AG04450 (cell line): Measurements from ENCODE around the gene HEPHL1. TPM values are rescaled to one million over a fixed set of nuclear protein-coding genes. Genes with fewer than 3 reads are reported as not detected.
"Not testable (repeated sequence)": the region's sequence is repeated elsewhere in the genome, so short reads cannot be mapped to it uniquely, and the experiment has no call there.

Source experiments
- CTCF ChIA-PET: fragments of 300-600, 350-600 bp; formaldehyde crosslinking; extraction: SDS; loops from one replicate; lab custom pipeline; 2022; ENCODE audit warnings: antibody characterized with exemption, inconsistent platforms; lab: Charles Lee
- POLR2A ChIA-PET: fragments of 350-600 bp; formaldehyde crosslinking; extraction: SDS; loops from one replicate; lab custom pipeline; 2021; ENCODE audit warnings: antibody characterized with exemption, inconsistent platforms; lab: Yijun Ruan, JAX
- DNase-seq: peaks from one replicate; pipeline ENCODE4 v3.0.0-alpha.2; 2011; ENCODE audit warnings: low read depth, low spot score
- H3K27ac ChIP-seq: one replicate; pipeline ENCODE4 v1.5.1; 2012; ENCODE audit warnings: low read depth, low read length, control low read depth
- H3K27me3 ChIP-seq: one replicate; pipeline ENCODE4 v1.6.0; 2012; ENCODE audit warnings: low read length; ENCODE audit not compliant: control insufficient read depth, insufficient read depth
- H3K4me3 ChIP-seq: 2 replicates; pipeline ENCODE4 v1.5.1; 2011; ENCODE audit warnings: mild to moderate bottlenecking, low read depth, low read length, control low read depth
- H3K9me3 ChIP-seq: 2 replicates; pipeline ENCODE4 v1.5.1; 2012; ENCODE audit warnings: low read length; ENCODE audit not compliant: control insufficient read depth, insufficient read depth
- CTCF ChIP-seq: IDR thresholded peaks from 2 replicates; pipeline ENCODE4 v1.5.1; 2011; ENCODE audit warnings: low read depth, low read length, control low read depth, inconsistent platforms
- polyA plus RNA-seq: library from polyadenylated mRNA; depleted of rRNA; stranded (reverse); fragments of >200 nt; gene quantifications from 2 replicates; pipeline ENCODE4 v1.2.3, GENCODE V29; 2011; rRNA removed
- small RNA-seq: library from RNA; depleted of rRNA; stranded (forward); fragments of <200 nt; gene quantifications from one replicate; pipeline ENCODE3, GENCODE V24; 2012; ENCODE audit warnings: low read depth; ENCODE audit not compliant: insufficient read length

Gene HEPHL1
- polyA plus RNA-seq, 1 experiment: 0.02 TPM

DNA sequence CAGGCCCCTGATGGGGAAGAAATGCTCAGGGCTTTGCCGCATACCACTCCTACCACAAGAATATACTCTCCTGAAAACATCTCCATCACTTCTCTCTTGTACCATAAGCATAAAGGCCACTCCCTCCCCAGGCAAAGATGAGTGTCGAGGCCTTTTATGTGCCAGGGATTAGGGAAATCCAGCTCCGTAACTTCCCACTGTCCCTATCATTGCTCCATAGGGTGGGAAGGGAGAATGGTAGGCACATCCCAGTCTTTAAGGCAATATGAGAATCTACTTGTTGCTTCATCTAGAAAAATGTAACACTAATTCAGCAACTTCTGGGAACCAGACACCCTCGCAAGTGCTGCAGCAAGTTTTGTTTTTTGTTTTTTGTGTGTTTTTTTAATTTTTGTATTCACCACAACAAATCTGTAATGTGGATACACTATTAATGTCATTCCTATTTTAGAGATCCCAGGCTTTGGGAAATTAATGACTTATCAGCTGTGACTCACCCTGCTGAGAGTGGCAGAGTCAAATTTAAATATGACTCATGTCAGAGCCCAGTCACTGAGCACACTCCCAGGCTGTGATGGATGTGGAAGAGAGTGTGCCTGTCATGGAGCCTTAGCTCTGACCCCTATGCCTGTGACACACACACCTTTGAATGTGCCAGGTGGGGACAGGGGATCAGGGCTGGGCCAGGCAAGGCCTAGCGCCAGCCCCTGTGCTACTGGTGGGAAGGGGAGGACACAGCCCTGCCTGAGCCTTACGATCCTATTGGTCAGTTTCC is 130.9 kb downstream of the HEPHL1 start:
- Histone ChIP-seq H3K27ac (peak overlapping the region; percentile 48), H3K27me3 (no peaks in the 10 kb centered on the region), H3K4me3 (no peak overlapping the region), H3K9me3 (no peaks in the 10 kb centered on the region)
- DNase-seq: no peak
- ChIA-PET POLR2A (no interaction called here), CTCF (interaction anchor here (1.5 to 2.1 kb wide), 2 partner anchors 19 to 257 kb away, joined by 3 to 7 read pairs; no protein-coding TSS in a partner anchor)
- no peak for TF ChIP-seq CTCF

DNA sequence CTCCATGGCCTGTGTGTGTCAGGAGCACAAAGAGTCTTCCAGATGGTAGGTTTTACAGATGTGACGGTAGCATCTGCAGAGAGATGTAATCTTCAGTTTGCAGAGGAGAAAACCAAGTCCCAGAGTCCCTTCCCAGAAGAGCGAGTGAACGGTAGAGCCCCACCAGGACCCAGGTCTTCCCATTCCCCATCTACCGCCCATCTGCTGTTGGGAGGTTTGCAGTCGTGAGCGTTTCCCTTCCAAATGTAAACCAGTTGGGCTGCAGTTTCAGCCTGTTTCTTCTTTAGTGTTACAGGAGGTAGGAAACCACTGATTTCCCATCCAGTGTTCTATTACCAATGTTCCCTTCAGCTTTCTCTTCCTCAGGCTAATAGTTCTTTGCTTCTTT is 131.5 kb downstream of the HEPHL1 start:
- CTCF ChIA-PET: interaction anchor here (1.5 to 2.6 kb wide), 2 partner anchors 19 to 258 kb away, joined by 3 to 11 read pairs; no protein-coding TSS in a partner anchor
- Histone ChIP-seq H3K27me3 (no peaks in the 10 kb centered on the region), H3K4me3 (no peak overlapping the region), H3K27ac (peak overlapping the region; percentile 48), H3K9me3 (no peaks in the 10 kb centered on the region)
- POLR2A ChIA-PET: no interaction called here
- no peak for TF ChIP-seq CTCF
- no peak for DNase-seq

DNA sequence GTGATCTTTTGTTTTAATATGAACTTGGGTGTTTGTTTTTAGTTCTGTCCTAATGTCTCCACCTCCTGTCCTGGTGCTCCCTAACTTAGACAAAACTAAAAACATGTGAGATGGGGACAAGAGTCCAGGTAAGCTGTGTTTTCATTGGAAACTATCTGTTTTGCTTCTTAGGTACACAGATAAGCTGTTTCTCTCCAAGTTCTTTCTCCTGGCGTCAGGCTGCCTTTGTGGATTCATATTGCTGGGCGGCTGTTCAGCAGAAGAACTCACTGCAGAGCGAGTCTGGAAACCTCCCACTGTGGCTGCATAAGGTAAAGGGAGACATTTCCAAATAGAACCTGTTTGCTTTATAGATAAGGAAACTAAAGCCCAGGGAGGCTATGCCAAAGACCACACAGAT is 132.2 kb downstream of the HEPHL1 start:
- Histone ChIP-seq H3K27me3 (no peaks in the 10 kb centered on the region), H3K4me3 (no peak overlapping the region), H3K27ac (no peak overlapping the region), H3K9me3 (no peaks in the 10 kb centered on the region)
- DNase-seq: no peak
- no peak for TF ChIP-seq CTCF
- CTCF ChIA-PET: interaction anchor here (1.5 to 2.6 kb wide), 2 partner anchors 18 to 31 kb away, joined by 3 to 11 read pairs; no protein-coding TSS in a partner anchor
- POLR2A ChIA-PET: no interaction called here

- no peak for DNase-seq
- Histone ChIP-seq H3K4me3 (no peak overlapping the region), H3K27ac (no peak overlapping the region), H3K9me3 (no peaks in the 10 kb centered on the region), H3K27me3 (no peaks in the 10 kb centered on the region)
- ChIA-PET POLR2A (interaction anchor here (0.8 kb wide), 1 partner anchor 23 kb away, joined by 3 read pairs; no protein-coding TSS in a partner anchor), CTCF (interaction anchor here (1.5 to 2.6 kb wide), 2 partner anchors 17 to 30 kb away, joined by 3 to 11 read pairs; no protein-coding TSS in a partner anchor)
- no peak for TF ChIP-seq CTCF
Observed at GRCh38 chr11:94154095-94154856, 133.1 kb downstream of the HEPHL1 start.

GRCh38 chr11:94157339-94157738 is 136.2 kb downstream of the HEPHL1 start:
- CTCF ChIA-PET, POLR2A ChIA-PET: not testable (repeated sequence)

More at GRCh38 chr11:94157339-94157738, 136.2 kb downstream of the HEPHL1 start:
- not testable (repeated sequence) for H3K4me3 ChIP-seq, H3K27ac ChIP-seq, DNase-seq, H3K9me3 ChIP-seq, H3K27me3 ChIP-seq

Small RNA genes lying within 50 kb of the gene (small RNA-seq; reads per million reads assigned to genes)
- gene AP002795.1: not detected

Other genes with a start within 250 kb of the HEPHL1 start
- gene MED17, start 237.1 kb upstream of the HEPHL1 start, polyA plus RNA-seq: 18.6 and 23.1 TPM in 2 replicates
- gene VSTM5, start 170.7 kb upstream of the HEPHL1 start, polyA plus RNA-seq: 0.55 and 0.57 TPM in 2 replicates
- 51.2 and 52.9 TPM in 2 replicates for gene PANX1, start 107.5 kb downstream of the HEPHL1 start, polyA plus RNA-seq